PC-9 (cell line): Measurements from ENCODE around the gene PAIP1.

ENCODE experiments used
- CTCF ChIP-seq: fragments of 200-600 bp; sonication (generic); conservative IDR thresholded peaks from 2 replicates; pipeline ENCODE4 v1.6.1; 2017; ENCODE audit warnings: mixed run types, antibody characterized with exemption, mild to moderate bottlenecking, moderate library complexity
- EZH2 ChIP-seq: fragments of 200-600 bp; sonication (generic); IDR thresholded peaks from 2 replicates; pipeline ENCODE4 v1.8.0; 2017; ENCODE audit warnings: antibody characterized with exemption, low read depth

DNA sequence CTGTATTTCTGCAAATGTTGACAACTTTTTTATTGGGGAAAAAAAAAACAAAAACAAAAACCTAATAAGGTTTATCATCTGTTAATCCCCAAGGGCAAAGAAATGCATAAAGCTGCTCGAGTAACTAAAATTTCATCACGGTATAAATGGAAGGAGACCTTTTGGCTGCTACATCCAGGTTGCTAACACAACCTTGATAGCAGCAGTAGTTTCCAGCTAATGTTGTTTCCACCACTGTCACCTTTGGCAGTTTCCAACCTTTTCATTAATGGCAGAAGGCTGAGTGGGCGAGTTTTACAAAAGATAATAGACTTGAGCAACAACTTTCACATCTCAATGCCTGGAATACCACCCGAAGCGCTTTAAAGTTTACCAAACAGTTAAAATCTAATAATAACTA, 8.5 kb downstream of the PAIP1 start:
- TF ChIP-seq CTCF (no peak), EZH2 (no peak)
